ENCODE measurements around the gene WDR26.

GRCh38 chr1:224472806-224473205 lies 38.2 kb upstream of the WDR26 start:
- TF ChIP-seq POLR2A (IDR thresholded peaks at IDR 0.05): no peak
- TF ChIP-seq CTCF (IDR thresholded peaks at IDR 0.05): no peak
